GM18519 (cell line): ENCODE data around the gene SLC37A1.

Experiments
- ATAC-seq: cut with Tn5 transposase; IDR thresholded peaks from one replicate; pipeline ENCODE4 v1.9.1; 2021; ENCODE audit warnings: mild to moderate bottlenecking, moderate library complexity; ENCODE audit not compliant: unreplicated experiment, low FRiP score

SLC37A1 gene

DNA sequence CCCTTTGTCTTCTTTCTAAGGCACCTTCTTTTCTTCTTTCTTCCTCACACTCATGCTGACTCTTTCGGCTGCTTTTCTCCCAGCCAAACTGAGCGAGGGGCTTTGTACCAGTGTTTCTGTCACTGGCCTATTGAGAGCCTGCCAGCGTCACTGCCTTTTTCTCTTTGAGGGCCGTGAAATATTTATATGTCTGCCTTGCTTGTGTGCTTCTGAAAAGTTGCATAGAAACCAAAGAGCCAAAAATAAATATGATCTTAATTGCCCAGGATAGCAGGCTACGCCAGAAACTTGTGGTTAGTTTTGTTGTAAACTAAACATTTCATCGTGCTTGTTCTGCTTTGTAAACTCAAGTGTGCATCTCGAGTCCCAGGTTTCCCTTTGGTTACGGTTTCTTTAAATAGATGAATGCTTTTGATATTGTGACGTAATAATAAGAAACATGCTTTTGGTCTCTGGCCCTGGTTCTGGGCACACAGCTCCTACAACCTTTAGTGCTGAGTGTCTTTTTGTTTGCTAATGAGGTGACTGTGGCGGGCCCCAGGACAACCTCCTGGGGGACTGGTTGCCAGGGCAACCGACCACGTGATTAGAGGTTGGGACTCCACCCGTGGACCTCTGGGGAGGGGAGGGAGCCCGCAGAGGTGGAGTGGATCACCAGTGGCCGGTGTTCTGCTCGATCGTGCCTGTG is 10.8 kb downstream of the SLC37A1 start:
- peak; percentile 65 for ATAC-seq

DNA sequence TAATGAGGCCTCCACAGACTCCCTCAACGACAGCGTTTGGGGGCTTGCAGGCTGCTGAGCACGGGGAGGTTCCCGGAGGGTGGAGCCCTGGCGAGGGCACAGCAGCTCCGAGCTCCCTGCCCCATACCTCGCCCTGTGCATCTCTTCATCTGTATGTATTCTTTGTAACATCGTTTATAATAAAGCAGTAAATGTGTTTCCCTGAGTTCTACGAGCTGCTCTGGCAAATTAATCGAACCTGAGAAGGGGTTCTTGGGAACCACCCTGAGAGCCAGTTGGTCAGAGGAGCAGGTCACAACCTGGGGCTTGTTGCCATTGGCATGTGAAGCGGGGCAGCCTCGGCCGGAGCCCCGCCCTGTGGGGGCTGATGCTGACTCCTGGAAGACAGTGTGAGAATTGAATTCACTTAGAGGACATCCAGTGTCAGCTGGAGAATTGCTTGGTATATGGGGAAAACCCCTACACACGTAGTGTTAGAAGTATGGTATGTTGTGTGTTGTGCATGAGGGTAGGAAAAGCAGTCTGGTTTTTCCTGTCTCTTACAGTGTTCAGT is 11.5 kb downstream of the SLC37A1 start:
- no peak for ATAC-seq

DNA sequence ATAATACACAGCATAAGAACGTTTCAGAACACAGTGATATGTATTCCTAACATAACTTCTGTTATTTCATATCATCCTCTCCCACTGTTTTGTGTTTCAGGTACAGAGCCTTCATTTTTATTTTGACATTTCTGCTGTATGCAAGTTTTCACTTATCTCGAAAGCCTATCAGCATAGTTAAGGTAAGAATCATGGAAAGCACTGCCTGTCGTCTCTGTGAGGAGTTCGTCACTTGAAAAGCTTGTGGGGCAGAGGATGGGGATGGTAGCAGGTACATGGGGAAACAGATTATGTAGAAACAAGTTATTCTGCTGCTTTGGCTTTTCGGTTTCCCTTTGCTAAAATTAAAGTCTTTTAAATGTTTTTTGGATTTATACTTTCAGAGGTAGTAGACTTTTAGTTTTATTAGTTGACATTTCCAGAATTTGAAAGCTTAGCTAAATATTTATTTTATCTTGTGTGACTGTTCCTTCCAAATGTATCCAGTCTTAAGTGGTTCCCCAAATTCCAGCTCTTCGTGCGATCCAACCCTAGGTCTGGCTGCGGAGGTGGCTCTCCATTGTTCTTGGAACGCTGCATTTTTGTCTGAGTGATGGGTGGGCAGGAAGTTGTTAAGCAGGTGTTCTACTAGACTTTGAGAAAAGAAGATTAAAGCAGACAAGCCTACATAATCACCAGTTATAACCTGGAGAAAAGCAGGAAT is 12.2 kb downstream of the SLC37A1 start:
- ATAC-seq = no peak

DNA sequence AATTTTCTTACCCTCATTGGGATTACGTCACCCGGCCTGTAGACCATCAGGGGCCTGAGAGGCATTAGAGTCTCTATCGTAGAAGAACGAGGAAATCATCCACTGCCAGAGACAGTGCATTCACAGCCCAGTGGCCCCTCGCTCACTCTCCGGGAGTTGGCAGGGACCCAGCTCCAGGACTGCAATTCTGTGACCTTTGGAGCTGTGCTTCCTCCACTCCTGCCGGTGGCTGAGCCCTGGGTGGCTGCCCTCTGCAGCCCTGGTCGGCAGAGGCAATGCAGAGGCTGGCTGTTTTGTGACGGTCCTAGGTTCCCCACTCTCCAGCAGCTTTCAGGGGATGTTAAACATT is 12.7 kb downstream of the SLC37A1 start:
- no peak for ATAC-seq

DNA sequence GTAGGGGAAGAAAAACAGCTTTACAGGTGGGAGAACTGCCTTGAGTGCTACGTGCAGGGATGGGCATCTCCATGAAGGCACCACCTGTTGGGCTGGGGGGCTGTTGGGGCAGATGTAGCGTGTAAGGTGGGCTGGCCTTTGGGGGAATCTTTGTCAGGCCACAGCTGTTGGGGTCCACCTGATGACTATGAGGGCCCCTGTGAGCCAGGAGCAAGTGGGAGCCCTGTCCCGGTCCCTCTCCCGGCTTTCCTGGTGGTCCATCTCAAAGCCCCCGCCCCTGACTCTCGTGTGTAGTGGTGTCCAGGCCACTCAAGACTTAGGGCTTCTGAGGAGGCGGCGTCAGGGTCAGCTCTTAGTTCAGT is 13.5 kb downstream of the SLC37A1 start:
- no peak for ATAC-seq

DNA sequence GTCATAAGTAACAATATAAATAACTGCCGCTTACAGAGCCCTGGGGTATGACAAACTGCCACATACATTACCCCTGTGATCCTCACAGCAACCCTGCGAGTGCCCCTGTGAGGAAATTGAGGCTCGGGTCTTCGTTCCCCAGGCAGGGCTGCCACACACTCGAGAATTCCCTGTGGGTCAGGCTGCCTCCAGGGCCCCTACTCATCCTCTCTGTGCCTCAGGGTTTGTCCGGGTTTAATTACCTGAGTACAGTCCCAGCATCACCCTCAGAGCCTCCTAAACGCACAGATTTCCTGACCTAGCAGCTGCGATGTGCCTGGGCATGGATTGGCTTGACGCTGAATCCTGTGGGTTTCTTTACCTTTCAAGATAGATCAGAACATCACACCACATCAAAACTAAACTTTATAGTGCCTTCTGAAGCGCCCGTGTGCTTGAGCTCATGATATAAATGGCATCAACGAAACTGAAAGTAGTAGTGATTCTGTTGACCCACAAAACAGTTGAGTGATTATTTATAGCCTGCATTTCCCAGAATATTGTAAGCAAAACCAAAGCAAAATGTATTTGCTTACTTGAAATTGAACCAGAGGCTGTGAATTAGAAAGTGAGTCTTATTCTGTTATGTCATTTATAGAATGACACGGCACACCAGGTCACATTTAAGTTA is 14.0 kb downstream of the SLC37A1 start:
- ATAC-seq = no peak

DNA sequence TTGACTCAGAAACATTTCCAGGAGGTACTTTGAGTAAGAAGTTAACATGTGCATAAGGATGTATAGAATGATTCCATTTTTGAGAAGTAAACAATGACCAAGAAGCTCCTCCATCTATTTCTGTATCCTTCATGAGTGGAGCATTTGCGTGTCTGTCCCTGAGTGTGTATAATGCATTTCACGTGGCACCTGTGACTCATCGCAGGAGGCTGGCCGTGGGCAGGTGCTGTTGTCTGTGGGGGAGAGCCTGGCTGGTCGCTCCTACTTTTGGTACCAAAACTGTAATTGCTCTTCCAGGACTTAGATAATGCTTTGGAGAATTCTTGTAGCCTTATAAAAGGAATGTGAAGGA is 16.5 kb downstream of the SLC37A1 start:
- ATAC-seq = no peak

DNA sequence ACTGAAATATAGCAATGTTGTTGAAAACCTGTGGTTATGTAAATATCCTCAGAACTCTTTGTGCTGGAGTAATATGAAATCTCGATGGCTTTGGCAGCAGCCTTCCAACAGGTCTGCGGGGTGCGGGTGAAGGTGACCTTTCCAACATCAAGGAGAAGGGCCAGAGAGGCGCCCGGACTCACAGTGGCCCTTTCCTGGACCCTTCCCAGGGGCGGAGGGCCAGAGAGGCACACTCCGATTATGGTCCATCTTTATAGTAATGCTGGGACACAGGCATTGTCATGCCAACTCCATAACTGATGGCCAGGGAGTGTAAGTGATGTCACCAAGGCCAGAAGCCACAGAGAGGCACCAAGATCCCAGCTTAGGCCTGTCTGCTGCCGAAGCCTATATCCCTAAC is 18.1 kb downstream of the SLC37A1 start:
- ATAC-seq = no peak

DNA sequence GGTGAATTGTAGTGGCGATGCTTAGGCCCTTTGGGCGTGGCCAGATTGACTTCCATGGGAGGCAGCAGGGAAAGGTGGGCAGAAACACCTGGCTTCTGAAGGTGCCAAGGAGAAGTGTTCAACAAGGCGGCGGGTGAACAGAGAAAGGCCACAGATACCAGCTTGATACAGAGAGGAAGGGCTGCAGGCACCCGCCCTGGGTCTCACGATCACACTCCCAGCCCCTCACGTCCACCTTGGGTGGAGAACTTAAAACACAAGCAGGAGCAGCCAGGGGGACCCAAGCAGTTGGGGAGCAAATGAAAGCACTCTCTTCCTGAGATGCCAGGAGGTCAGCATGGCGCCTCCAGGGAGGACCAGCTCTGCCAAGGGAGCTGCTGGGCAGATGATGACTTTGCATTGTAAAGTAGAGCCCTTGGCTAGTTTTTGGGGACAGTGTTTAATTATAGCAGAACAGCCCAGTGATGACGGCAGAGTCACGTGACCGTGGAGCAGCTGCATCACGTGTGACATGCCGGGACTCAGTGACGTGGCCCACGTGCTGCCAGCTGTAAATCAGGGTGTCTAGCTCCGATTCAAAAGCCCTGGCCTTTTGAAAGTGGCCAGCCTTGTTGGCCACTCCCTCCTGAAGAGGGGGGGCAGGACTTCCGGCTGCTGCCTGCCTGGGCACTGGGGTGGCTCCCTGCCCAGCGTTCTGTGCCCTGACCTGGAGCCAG is 19.0 kb downstream of the SLC37A1 start:
- no peak for ATAC-seq

DNA sequence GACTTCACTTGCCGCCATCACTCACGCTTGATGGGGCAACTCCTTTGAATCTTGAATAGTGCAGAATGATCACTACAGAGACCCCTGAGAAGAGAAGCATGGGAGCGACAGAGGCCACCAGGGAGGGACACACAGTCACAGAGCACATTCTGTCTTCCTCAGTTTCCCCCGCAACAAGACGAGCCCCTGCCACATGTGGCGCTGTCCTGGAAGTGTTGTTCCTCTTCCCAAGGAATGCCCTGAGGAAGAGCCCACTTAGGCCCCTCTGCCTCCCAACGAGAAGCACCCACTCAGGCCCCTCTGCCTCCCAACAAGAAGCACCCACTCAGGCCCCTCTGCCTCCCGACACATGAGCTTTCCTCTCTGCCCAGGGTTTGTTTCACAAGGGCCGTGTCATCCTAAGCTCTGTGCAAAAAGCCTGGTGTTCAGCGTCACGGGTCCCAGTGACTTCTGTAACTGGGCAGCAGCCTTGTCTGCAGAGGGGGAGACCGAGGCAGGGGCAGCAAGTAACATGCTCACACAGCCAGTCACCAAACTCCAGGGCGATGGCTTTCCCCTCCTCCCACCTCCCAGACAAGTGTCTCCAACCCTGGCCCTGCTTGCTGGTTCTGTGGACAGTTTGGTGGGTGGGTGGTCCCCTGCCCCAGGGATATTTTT is 19.8 kb downstream of the SLC37A1 start:
- ATAC-seq = no peak

DNA sequence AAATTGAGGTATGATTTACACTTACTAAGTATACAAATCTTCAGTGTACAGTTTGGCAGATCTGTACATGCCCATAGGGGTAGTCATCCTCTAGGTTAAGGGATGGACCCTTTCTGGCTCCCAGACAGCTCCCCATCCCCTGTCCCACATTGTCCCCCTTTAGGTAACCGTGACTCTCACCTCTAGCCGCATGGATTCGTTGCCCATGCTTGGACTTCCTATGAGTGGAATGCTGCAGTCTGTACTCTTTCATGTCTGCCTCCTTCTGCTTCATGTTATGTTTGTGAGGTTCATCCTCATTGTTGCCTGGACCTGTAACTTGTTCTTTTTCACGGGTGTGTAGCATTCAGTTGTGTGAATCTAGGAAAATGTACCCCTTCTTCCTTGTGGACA is 20.3 kb downstream of the SLC37A1 start:
- ATAC-seq = no peak

DNA sequence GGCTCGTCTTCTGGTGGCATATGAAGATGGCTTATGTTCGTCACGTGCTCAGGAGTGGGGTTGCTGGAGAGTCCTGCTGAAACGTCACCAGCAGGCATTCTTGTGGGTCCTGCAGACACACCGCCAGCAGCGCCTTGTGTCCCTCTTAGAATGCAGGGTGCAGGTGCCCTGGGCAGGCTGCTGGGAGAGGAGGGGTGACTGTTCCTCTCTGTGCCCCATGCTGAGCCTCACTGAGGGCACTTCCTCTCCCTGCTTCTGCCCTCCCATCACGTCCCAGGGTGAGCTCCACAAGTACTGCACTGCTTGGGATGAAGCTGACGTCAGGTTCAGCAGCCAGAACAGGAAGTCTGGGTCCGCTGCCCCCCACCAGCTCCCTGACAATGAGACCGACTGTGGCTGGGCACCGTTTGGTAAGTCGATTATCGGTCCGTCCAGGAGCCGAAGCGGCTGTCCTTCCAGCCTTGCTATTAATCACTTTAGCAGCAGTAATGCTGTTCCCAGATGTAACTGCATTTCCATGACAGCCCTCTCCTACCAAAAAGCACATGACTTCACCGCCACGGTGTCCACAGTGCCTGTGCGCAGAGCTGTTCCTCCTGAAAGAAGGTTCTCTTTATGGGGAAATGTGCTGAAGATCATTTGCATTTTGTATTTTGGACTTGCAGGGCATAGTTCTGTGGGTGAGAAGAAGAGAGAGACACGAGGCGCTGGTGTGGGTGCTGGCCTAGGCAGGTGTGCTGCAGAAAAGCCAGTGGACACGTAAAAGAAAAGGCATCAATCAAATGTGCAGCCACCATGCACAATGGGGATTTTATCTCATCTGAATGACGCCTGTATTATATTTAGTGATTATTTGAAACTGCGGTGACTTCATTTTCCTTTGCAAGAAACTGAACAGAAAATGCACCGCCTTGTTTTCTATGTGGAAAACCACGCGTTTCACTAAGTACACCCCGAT is 21.0 kb downstream of the SLC37A1 start:
- ATAC-seq = no peak

DNA sequence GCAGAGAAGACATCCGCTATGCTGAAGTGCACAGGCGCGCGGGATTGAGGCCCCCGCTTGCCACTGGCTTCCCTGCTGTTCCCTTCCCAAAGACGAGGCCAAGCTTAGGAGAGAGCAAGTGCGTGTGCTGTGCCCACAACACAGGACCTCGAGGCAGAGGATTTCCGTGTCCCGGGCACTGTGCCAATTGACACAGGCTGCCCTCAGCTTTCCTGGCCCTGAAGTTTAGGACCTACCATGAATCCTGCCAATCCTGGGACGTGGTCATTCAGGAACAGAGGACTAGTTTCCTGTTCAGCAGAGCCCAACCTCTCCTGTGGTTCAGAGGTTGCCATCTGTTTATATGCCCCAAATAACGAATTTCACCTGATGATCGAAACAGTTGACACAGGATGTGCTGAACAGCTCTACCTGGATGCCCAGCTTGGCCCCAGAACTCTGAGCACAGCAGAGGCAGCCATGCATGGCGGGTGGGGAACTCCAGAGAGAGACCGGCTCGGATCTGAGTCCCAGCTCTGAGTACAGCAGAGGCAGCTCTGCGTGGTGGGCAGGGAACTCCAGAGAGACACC is 22.0 kb downstream of the SLC37A1 start:
- ATAC-seq = peak; percentile 36

DNA sequence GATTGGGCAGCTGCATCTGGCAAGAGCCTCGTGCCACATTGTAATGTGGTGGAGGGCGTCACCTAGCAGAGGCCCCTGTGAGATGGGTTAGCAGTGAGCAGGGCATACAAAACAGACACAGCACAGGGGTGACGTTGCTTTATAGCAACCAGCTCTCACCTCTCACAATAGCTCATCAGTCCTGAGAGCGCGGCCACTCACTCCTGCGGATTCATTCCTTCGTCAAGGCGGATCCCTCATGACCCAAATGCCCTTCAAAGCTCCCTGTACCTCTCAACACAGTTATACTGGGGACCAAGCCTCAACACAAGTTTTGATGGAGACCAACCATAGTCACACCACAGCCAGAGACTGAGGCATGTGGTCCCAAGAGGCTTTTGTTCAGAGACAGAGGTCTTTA is 22.9 kb downstream of the SLC37A1 start:
- ATAC-seq = no peak

DNA sequence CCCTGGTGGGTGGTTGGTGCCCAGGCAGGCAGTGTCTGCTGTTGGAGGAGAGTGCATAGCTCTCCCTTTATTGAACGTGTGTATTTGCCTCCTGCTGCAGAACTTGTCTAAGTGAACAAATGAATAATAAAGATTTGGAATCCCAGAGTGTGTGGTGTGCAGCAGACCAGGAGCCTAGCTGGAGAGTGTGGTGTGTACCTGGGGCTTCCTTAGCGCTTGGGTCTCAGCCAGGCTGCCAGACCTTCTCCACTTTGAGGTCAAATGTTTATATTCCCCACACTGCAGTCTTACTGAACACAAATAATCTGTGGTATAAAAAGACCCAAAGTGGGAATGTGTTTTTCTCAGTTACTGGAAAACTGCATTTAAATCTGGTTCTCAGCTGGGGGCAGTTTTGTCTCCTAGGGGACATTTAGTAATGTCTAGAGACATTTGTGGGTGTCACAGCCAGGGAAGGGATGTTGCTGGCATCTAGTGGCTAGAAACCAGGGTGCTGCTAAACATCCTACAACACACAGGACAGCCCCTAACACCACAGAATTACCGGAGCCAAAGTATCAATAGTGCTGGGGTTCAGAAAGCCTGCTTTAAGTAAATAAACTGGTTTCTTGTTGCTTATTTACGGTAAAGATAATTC is 23.6 kb downstream of the SLC37A1 start:
- no peak for ATAC-seq

DNA sequence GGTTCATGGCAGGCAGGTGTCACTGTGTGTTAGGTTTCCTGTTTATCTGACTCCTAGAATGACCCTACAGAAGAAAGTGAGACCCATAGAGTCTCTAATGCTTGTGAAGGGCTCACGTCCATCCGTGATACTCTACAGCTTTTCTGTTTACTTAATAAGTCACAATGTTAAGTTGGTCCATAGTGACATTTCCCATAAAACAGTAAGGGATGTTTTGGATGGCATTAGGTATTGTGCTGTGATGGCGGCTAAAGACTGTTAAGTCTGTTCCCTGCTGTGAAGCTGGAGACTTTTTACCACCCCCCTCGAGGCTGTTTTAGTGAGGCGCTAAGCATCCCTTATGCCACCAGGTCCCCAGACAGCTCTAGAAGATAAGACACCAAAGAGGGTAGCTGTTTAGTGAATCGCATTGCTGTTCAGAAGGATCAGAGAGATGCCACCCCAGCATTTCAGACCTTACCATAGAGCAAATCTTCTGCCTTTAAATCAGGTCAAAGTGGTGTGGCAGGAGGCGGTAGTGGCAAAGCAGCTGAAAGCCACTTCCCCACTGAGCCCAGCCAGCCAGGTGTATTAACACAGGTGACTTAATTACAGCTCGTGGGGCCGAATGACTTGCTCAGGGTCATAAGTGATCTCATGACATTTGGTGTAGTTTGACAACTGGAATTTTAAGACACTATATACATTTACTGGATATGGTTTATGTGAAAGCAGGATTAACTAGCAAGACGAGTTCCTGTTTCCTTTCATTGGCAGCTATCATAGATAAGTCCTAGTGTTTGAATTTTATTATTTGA is 25.0 kb downstream of the SLC37A1 start:
- no peak for ATAC-seq

DNA sequence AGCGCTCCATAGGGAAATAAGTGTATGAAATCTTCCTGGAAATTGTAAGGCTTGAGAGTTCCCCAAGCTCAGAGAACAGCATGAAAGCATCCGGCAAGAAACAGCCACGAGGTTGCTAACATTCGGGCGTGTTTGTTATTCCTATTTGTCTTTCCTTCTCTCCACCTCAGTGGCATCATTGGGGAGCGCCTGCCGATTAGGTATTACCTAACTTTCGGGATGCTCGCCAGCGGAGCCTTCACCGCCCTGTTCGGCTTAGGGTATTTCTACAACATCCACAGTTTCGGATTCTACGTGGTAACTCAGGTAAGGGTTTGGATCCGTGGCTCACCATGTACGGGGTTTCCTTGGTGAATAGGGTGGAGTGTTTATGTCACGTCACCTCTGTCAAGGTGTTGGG is 25.7 kb downstream of the SLC37A1 start:
- no peak for ATAC-seq

DNA sequence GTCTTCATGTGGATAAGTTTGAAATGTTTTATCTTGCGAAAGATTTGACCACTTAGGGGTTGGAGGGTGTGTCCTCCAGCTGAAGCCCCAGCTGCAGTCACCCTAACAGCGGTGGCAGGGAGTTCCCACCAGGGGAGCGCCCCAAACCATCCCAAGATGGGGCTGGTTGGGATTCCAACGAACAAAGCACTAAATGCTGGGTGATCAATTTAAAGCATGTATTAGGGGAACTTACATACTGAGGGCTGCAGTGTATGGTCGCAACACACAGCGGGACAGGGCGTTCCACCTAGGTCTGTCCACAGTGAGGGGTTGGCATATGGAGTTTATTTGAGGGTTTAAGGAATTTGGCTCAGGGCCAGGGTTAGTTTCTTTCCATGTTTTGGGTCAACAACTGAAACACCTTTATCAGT is 26.3 kb downstream of the SLC37A1 start:
- ATAC-seq = no peak
